Body of pancreas (tissue), 4 donors: ENCODE data around the gene TMEM170B.

ENCODE experiments used
- CTCF ChIP-seq, 7 experiments: fragments of 450-650 bp in 4 of 7; fragments of 200-600 bp in 3 of 7; sonication (generic) in 3 of 7; IDR thresholded peaks; one replicate each; pipeline ENCODE4 v1.5.1; 2016 to 2019; ENCODE audit warnings: antibody characterized with exemption in 7 of 7
- POLR2A ChIP-seq, 3 donors: fragments of 450-650 bp; IDR thresholded peaks; one replicate each; pipeline ENCODE4 v1.6.1; 2016; ENCODE audit warnings: antibody characterized with exemption in 3 of 3, mild to moderate bottlenecking in 2 of 3

- TF ChIP-seq CTCF (IDR thresholded peaks at IDR 0.05) (no peak), POLR2A (IDR thresholded peaks at IDR 0.05) (no peak)
These were observed 76.3 kb downstream of the TMEM170B start for GRCh38 chr6:11613858-11614257.
